GM20431 (cell line): ENCODE measurements around the gene GOLGA8R.
"Not testable (repeated sequence)": the region's sequence is repeated elsewhere in the genome, so short reads cannot be mapped to it uniquely, and the experiment has no call there.

Experiments used
- in situ Hi-C: fragments of 300-500 bp; cut with MseI, MboI; formaldehyde crosslinking; loops from one replicate; pipeline ENCODE4 v1.15.0; 2020; ENCODE audit warnings: low sequenced_read_pairs; ENCODE audit not compliant: unreplicated experiment

GOLGA8R gene

GRCh38 chr15:30355043-30355442, 59.0 kb downstream of the GOLGA8R start:
- in situ Hi-C loops, result not testable (repeated sequence)
